ENCODE measurements around the gene FXR2.

The FXR2 gene

DNA sequence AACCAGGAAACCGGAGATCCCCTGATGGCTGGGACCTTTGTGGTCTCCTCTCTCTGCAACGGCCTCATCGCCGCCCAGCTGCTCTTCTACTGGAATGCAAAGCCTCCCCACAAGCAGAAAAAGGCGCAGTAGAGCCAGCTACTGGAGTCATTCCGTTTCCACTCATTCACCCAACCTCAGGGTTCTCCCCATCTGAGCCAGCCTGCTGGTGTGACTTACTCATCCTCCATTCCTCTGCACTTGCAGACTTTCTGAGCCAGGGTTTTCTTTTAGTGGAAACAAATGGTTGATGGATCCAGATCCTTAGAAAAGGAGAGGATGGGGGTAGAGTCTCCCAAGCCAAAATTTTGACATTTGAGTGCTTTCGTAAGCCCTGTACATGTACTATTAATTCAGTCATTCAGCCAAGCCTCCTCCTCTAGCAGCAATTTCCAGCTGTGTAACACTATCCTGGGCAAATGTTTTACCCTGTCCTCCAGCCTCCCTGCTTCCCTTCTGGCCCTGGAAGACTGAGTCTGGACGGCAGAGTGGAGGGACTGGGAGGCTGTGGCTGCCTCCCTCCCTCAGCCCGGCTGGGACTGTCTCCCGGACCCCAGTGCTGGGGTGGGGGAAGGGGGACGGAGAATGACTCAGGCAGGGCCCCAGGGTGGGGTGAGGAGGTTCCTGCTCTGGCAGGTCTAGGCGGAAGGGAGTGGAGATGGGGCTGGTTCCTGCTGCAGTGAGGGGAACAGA is 27.1 kb downstream of the FXR2 start:
- DNase-seq: no peak

DNA sequence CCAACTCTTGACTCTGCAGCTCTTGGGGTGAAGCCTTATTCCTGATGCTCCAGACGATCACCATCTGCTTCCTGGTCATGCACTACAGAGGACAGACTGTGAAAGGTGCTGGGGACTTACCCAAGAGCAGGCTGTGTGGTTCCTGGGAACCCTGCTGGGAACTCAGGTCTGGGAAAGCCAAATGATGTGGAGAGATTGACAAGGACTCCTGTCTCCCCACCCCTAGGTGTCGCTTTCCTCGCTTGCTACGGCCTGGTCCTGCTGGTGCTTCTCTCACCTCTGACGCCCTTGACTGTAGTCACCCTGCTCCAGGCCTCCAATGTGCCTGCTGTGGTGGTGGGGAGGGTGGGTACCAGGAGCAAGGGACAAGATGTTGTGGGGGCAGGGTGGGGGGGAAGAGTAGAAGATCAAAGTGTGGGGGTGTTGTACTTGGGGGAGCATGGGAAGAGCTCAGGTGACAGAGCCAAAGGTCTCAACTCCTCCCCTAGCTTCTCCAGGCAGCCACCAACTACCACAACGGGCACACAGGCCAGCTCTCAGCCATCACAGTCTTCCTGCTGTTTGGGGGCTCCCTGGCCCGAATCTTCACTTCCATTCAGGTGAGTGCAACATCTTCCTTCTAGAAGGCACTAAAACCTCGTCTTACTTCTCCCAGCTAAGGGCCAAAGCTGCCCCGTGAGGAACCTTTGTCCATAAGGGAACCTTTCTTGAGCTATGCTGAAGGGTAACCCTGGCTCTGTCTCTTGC is 27.9 kb downstream of the FXR2 start:
- DNase-seq: no peak

DNA sequence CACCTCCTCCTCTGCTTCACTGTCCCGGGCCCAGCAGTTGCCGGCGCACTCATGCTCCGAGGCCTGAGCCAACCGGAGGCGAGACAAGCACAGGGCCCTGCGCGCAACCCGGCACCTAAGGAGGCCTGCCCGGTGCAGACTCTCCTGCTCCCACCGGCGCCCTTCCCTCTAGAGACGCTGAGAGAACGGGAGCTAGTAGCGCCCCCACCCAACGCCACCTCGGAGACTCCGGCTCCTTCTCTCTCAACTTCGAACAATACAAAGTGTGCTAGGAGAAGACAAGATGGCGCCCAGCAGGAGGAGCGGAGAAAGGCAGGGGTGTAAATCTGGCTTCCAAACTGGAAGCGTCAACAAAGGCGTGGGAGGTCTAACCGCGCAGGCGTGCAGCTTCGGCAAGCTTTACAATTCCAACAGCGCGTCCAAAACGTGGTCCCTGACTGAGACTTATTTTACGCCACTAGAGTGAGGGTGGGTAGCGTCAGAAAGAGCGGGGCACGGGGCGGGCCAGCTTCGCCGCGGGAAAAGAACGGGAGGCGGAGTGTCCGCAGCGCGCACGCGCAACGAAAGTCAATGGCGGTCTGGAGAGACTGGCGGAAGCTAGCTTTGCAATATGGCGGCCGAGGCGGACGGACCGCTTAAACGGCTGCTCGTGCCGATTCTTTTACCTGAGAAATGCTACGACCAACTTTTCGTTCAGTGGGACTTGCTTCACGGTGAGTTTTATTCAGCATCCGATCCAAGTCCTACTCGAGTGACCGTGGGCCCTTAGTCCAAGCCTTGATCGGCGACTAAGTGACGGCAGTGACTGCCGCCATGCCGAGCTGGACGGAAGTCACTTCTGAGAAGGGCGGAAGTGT is 31.2 kb downstream of the FXR2 start, which contains the start of gene MPDU1:
MPDU1 (plus strand) TSS at position 600 of the 857 bp plus-strand sequence; CDS start at position 611, 11 bp downstream.
- DNase-seq: peak; percentile 33

DNA sequence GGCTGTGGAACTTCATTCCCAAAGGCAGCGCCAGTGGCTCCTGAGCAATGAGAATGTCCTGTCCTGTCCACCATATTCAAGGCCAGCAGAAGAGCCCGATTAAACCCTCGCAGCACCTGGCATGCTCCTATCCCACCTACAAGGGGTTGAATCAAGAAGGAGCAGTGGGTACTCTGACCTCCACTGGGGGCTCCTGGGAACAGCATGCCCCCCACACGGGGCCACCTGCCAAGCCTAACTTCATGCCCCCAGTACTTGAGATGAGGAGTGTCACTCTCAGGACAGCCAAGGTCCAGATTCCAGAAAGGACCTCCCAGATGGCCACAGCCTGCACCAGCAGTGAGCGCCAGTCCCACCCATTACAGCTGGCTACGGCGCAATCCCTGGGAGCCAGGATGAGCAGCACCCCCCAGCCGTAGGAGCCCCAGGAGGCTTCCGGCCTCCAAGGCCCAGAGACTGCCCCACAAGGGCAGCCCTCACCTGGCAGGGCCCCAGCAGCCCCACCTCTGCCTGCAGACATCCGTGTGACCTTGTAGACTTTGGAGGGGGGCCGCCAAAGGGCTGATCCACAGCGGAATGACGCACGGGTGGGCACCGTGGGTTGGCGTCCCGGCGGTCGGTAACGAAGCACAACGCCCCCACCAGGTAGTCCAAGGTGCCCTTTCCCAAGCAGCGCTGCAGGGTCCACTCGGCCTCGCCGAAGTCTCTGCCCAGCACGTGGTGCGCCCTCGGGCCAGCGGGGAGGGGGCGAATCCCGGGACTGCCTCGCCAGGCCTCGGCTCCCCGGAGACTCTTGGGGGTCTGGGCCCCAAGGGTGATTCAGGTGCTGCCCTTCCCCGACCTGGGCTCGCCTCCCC is 32.1 kb downstream of the FXR2 start:
- DNase-seq: no peak

DNA sequence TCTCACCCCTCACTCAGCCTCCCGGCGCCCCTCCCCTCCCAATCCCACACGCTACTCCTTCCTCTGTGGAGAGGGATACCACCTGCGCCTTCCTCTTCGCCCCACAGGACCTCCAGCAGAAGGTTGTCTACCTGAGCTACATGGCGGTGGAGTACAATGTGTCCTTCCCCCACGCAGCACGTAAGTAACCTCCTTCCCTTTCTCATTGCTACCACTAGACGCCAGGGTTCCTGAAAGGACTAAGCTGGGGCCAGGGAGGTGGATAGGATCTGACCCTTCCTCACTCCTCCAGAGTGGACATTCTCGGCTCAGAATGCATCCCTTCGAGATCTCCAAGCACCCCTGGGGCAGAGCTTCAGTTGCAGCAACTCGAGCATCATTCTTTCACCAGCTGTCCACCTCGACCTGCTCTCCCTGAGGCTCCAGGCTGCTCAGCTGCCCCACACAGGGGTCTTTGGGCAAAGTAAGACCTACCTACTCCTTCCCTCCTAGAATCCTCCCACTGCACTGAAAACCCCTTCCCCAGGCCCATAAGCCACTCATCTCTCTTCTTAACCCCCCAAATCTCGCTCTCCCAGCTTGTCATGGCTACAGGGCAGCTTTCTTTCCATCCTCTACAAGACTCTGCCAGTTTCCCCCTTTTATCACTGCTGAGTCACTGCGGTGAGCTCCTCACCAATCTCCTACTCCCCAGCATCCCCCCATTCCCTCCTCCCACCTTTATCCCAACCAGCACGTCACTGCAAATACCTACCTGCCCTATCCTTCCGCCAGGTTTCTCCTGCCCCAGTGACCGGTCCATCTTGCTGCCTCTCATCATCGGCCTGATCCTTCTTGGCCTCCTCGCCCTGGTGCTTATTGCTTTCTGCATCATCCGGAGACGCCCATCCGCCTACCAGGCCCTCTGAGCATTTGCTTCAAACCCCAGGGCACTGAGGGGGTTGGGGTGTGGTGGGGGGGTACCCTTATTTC is 33.8 kb downstream of the FXR2 start:
- DNase-seq: no peak

DNA sequence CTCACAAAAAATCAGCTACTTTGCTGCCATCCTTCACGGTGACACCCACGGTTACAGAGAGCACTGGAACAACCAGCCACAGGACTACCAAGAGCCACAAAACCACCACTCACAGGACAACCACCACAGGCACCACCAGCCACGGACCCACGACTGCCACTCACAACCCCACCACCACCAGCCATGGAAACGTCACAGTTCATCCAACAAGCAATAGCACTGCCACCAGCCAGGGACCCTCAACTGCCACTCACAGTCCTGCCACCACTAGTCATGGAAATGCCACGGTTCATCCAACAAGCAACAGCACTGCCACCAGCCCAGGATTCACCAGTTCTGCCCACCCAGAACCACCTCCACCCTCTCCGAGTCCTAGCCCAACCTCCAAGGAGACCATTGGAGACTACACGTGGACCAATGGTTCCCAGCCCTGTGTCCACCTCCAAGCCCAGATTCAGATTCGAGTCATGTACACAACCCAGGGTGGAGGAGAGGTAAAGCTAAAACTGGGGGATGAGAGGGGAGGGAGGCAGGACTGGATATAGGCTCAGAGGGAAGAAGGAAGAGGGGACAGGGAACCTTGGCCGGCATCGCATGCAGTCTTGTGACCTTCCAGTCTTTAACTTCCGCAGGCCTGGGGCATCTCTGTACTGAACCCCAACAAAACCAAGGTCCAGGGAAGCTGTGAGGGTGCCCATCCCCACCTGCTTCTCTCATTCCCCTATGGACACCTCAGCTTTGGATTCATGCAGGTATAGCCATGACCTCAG is 34.7 kb downstream of the FXR2 start:
- no peak for DNase-seq

DNA sequence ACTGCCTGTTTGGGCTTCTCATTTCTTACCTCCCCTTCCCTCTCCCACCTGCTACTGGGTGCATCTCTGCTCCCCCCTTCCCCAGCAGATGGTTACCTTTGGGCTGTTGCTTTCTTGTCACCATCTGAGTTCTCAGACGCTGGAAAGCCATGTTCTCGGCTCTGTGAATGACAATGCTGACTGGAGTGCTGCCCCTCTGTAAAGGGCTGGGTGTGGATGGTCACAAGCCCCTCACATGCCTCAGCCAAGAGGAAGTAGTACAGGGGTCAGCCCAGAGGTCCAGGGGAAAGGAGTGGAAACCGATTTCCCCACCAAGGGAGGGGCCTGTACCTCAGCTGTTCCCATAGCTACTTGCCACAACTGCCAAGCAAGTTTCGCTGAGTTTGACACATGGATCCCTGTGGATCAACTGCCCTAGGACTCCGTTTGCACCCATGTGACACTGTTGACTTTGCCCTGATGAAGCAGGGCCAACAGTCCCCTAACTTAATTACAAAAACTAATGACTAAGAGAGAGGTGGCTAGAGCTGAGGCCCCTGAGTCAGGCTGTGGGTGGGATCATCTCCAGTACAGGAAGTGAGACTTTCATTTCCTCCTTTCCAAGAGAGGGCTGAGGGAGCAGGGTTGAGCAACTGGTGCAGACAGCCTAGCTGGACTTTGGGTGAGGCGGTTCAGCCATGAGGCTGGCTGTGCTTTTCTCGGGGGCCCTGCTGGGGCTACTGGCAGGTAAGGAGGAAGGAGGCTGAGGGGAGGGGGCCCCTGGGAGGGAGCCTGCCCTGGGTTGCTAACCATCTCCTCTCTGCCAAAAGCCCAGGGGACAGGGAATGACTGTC is 35.5 kb downstream of the FXR2 start, which contains the start of gene CD68:
CD68 (plus strand) TSS at position 638 of the 833 bp plus-strand sequence; CDS start at position 678, 40 bp downstream.
- DNase-seq: no peak

DNA sequence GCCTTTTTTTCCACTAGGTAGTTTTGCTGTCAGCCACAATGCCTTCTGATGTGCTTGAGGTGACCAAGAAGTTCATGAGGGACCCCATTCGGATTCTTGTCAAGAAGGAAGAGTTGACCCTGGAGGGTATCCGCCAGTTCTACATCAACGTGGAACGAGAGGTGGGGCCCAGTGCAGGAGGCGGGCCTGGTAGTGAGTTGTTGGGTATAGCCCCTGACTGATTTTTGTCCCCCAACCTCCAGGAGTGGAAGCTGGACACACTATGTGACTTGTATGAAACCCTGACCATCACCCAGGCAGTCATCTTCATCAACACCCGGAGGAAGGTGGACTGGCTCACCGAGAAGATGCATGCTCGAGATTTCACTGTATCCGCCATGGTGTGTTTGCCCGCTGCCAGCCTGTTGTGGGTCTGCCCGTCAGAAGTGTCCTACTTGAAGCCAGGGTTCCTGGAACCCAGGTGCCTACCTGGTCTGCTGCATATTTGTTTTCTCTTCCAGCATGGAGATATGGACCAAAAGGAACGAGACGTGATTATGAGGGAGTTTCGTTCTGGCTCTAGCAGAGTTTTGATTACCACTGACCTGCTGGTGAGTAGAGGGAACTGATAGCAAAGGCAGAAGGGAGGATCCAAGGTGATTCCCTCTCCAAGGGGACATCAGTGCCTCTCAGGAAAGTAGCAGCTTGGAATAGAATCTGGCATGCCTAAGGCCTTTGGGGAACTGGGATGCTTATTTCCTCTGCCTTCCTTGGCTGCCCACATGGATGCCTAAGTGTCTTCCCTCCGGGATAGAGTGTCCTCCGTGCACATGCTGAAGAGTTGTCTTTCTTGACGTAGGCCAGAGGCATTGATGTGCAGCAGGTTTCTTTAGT is 37.1 kb downstream of the FXR2 start:
- DNase-seq: no peak

DNA sequence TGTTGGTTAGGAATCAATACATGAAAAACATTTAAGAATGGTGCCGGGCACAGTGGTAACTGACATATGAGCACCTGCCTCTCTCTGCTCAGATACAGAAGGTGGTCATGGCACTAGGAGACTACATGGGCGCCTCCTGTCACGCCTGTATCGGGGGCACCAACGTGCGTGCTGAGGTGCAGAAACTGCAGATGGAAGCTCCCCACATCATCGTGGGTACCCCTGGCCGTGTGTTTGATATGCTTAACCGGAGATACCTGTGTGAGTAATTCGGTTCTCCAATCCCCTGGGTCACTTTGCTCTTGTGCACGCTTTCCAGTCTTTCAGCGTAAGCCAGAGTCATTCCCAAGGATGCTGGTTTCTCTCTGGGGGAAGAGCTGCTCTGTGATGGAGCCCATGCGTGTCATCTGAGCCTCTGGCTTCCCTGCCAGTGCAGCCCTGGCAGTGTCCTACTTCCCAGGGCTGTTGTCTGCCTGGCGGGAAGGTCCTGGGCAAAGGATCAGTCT is 38.2 kb downstream of the FXR2 start:
- DNase-seq: no peak

DNA sequence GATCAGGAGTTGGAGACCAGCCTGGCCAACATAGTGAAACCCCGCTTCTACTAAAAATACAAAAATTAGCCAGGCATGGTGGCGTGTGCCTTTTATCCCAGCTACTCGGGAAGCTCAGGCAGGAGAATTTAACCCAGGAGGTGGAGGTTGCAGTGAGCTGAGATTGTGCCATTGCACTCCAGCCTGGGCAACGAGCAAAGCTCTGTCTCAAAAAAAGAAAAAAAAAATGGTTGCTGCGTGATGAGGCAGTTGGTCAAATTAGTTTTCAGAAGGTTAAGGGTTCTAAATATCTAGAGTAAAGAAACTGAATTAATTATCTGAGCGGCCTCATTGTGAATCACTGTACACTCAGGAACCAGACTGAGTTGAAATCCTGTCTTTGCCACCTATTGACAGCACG is 38.7 kb downstream of the FXR2 start:
- no peak for DNase-seq

DNA sequence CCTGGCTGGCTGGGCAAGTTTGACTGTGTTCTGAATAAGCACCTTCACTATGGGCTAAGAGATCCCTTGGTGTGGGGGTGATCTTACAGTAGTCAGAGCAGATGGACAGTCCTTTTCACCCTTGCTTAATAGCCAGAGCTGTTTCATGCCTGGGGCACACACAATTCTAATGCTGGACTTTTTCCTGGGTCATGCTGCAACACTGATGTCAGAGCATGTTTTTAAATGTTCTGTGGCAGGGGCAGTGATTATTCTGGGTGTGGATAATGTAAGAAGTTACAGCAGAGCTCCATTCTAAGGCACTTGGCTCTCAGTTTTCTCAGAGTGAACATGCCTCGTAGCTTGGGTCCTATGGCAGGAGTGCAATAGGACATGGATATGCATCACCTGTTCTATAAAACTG is 39.2 kb downstream of the FXR2 start:
- DNase-seq: no peak

DNA sequence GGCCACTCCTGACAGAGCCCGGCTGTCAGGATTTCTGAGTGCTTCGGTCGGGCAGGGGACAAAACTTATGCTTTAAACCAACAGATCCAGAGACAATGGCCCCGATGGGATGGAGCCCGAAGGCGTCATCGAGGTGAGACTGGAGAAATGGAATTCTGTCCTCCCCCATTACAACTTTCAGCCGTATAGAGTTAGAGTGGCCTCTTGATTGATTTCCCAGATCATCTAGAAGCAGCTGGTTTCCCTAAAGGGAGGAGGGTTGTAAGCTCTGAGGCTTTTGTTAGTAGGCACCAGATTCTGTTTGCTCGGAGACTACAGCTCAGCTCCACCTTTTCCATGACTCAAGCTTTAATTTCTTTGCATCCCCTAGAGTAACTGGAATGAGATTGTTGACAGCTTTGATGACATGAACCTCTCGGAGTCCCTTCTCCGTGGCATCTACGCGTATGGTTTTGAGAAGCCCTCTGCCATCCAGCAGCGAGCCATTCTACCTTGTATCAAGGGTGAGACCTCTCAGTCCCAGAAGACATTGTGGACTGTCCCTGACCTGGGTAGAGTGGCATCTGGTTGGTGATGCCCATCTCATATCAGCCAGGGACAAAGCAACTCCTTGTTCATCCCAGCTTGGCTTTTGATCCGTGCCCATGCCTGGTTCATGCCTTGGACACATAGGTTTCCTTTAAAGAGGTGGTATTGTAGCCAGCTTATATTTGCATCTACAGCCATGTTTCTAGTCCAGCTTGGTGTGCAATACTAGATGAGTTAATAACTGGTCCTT is 40.3 kb downstream of the FXR2 start:
- no peak for DNase-seq

DNA sequence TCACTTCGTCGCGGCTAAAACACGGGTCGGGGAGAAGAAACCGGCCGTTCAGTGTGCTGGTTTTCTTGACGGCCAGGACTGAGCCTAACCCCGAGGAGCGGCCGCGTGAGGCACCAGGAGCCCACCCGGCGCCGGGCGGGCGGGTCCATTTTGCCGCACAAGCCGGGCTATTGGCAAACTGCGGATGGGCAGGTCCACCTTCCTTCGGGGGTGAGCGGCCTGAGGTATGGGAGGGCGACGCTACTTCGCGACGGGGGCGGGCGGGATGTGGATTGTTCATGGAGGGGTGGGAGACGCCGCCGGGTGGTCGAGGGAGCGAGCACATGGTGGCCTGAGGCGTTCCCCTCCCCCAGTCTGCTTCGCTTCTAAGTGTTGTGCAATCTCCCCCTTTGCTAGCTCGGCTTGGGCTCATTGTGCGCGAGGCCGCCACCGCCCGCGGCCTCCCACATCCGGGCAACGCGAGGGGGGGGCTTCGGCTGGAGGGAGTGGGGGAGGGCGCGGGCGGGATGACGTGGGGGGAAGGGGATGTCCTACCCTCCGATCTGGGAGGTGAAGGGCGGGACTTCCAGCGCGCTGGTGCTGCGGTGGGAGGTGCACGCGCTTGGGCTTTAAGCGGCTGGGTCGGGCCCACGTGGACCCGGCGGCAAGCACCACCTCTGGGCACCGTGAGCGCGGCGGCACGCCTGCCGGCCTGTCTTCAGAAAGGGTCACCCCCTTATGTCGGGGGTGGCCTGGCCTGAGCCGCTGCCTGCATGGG is 41.2 kb downstream of the FXR2 start:
- DNase-seq: no peak

DNA sequence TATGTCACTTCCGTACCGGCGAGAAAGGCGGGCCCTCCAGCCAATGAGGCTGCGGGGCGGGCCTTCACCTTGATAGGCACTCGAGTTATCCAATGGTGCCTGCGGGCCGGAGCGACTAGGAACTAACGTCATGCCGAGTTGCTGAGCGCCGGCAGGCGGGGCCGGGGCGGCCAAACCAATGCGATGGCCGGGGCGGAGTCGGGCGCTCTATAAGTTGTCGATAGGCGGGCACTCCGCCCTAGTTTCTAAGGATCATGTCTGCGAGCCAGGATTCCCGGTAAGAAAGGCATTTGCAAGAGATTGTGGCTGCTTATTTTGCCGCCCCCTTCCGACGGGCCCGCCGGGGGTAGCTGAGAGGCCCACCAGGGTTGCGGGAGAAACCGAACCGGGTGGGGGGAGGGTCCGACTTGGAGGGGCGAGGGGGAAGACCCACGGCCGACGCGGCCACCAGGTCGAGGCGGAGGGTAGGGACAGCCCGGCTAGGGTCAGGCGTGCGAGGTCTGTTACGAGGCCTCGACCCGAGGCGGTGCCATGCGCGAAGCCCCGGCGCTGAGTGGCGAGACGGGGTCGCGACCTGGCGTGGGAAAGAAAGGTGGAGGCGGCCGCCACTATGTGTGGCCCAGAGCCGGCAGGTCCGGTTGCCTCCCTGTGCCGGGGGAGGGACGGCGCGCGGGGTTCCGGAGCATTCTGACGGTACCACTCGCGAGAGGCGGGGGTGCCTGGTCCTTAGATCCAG is 41.9 kb downstream of the FXR2 start:
- peak; percentile 69 for DNase-seq

DNA sequence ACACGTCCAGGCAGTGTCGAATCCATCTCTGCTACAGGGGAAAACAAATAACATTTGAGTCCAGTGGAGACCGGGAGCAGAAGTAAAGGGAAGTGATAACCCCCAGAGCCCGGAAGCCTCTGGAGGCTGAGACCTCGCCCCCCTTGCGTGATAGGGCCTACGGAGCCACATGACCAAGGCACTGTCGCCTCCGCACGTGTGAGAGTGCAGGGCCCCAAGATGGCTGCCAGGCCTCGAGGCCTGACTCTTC is 42.4 kb downstream of the FXR2 start:
- no peak for DNase-seq

DNA sequence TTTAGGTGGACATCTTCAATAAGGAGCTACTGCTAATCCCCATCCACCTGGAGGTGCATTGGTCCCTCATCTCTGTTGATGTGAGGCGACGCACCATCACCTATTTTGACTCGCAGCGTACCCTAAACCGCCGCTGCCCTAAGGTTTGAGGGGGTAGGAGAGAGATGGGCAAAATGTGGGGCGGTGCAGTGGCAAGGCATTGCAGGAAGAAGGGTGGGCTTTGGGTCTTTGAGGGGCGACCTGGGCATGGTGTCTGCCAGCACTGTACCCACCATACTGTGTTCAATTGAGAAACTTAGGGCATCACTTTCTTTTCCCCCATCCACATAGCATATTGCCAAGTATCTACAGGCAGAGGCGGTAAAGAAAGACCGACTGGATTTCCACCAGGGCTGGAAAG is 44.3 kb downstream of the FXR2 start:
- DNase-seq: no peak
